GM23248 (cell line): ENCODE data around the gene G2E3.

Source experiments
- EZH2 ChIP-seq: fragments of 200-600 bp; sonication (generic); IDR thresholded peaks from 2 replicates; pipeline ENCODE4 v1.6.1; 2018; ENCODE audit warnings: antibody characterized with exemption, mild to moderate bottlenecking; ENCODE audit not compliant: insufficient read depth, poor library complexity, severe bottlenecking
- EZH2phosphoT487 ChIP-seq: fragments of 200-600 bp; sonication (generic); IDR thresholded peaks from 2 replicates; pipeline ENCODE4 v1.6.1; 2018; ENCODE audit warnings: antibody characterized with exemption, moderate library complexity, mild to moderate bottlenecking, low read depth; ENCODE audit not compliant: insufficient read depth

- TF ChIP-seq EZH2: no peak
- TF ChIP-seq EZH2phosphoT487: no peak
Observed at GRCh38 chr14:30559638-30560091, 707 bp downstream of the G2E3 start.
